ENCODE measurements around the gene CCDC18.
"Not testable (repeated sequence)": the region's sequence is repeated elsewhere in the genome, so short reads cannot be mapped to it uniquely, and the experiment has no call there.

GRCh38 chr1:93170141-93170678 lies 10.3 kb upstream of the CCDC18 start:
- TF ChIP-seq EZH2 (IDR thresholded peaks at IDR 0.05); POLR2AphosphoS5 (IDR thresholded peaks at IDR 0.05; ENCODE audit: borderline replicate concordance, low read depth, low read length); FOXP2 (optimal IDR thresholded peaks at IDR 0.05; ENCODE audit: control extremely low read depth, extremely low read length, insufficient read depth): not testable (repeated sequence)

Data from SK-N-MC (cell line).